ENCODE results near the gene METTL8.

DNA sequence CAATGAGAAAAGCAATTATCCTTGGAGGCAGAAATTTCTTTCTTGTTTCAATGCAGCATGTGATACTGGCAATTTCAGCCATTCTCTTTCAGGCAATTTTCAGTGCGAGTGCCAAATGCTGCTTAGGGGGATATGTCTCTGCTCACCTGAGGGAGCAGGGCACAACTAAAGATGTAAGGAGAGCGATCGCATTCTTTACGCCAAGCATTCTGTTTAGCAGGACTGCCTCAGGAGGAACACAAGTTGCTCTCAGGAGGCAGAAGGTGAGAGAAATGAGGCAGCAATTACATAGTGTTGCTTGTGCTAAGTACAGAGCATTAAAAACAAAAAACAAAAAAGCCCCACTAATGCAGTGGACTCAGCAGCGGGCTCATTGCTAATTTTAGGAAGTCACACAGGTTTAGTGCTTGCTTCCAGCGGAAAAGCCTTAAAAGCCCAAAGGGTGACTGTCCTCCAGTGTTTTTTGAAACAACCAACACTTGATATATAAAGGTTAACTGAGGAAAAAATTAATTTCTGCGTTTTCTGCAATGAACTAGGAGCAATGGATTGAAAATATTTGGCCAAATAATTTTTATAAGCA lies 116.9 kb downstream of the METTL8 start:
- TF ChIP-seq, protein P1, sequence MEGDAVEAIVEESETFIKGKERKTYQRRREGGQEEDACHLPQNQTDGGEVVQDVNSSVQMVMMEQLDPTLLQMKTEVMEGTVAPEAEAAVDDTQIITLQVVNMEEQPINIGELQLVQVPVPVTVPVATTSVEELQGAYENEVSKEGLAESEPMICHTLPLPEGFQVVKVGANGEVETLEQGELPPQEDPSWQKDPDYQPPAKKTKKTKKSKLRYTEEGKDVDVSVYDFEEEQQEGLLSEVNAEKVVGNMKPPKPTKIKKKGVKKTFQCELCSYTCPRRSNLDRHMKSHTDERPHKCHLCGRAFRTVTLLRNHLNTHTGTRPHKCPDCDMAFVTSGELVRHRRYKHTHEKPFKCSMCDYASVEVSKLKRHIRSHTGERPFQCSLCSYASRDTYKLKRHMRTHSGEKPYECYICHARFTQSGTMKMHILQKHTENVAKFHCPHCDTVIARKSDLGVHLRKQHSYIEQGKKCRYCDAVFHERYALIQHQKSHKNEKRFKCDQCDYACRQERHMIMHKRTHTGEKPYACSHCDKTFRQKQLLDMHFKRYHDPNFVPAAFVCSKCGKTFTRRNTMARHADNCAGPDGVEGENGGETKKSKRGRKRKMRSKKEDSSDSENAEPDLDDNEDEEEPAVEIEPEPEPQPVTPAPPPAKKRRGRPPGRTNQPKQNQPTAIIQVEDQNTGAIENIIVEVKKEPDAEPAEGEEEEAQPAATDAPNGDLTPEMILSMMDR (IDR thresholded peaks at IDR 0.05), result no peak
- TF ChIP-seq OVOL2 (CRISPR knock-in tag; IDR thresholded peaks at IDR 0.05; ENCODE audit: borderline replicate concordance) (no peak), NFYB (CRISPR knock-in tag; conservative IDR thresholded peaks at IDR 0.05; ENCODE audit: low read depth) (no peak), CREM (CRISPR knock-in tag; IDR thresholded peaks at IDR 0.05) (no peak), JAZF1 (CRISPR knock-in tag; IDR thresholded peaks at IDR 0.05) (no peak), NR3C1 (CRISPR knock-in tag; conservative IDR thresholded peaks at IDR 0.05; ENCODE audit: low read depth) (no peak)
- TF ChIP-seq, protein P2, sequence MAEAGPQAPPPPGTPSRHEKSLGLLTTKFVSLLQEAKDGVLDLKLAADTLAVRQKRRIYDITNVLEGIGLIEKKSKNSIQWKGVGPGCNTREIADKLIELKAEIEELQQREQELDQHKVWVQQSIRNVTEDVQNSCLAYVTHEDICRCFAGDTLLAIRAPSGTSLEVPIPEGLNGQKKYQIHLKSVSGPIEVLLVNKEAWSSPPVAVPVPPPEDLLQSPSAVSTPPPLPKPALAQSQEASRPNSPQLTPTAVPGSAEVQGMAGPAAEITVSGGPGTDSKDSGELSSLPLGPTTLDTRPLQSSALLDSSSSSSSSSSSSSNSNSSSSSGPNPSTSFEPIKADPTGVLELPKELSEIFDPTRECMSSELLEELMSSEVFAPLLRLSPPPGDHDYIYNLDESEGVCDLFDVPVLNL (CRISPR knock-in tag; IDR thresholded peaks at IDR 0.05; ENCODE audit: borderline replicate concordance, low read depth), result no peak

Measured in WTC11 (cell line).